DLD1 (cell line): Measurements from ENCODE around the gene STK32A.

Experiments used
- in situ Hi-C: cut with HindIII; loops from 2 replicates; pipeline ENCODE4 v1.10.0; 2017; ENCODE audit warnings: low sequenced_read_pairs

Gene STK32A

GRCh38 chr5:147411359-147412319 is 176.8 kb downstream of the STK32A start:
- in situ Hi-C loops, result no loop called here

- in situ Hi-C loops, result no loop called here
Measured at GRCh38 chr5:147412561-147412960, 177.7 kb downstream of the STK32A start.

GRCh38 chr5:147413266-147413665 is 178.4 kb downstream of the STK32A start:
- in situ Hi-C loops, result no loop called here

GRCh38 chr5:147415651-147416050 is 180.8 kb downstream of the STK32A start:
- in situ Hi-C loops, result no loop called here

GRCh38 chr5:147417135-147417813 is 182.4 kb downstream of the STK32A start:
- in situ Hi-C loops, result no loop called here

GRCh38 chr5:147418613-147419012 is 183.8 kb downstream of the STK32A start:
- in situ Hi-C loops, result no loop called here

- in situ Hi-C loops, result no loop called here
Measured at GRCh38 chr5:147426640-147427327, 192.0 kb downstream of the STK32A start.

GRCh38 chr5:147427521-147428401 is 192.9 kb downstream of the STK32A start:
- in situ Hi-C loops, result no loop called here

- in situ Hi-C loops, result no loop called here
Measured at GRCh38 chr5:147430628-147431027, 195.8 kb downstream of the STK32A start.

GRCh38 chr5:147431586-147431985 is 196.8 kb downstream of the STK32A start:
- in situ Hi-C loops, result no loop called here

- in situ Hi-C loops, result no loop called here
Measured at GRCh38 chr5:147432323-147432722, 197.5 kb downstream of the STK32A start.

GRCh38 chr5:147434049-147434448 is 199.2 kb downstream of the STK32A start:
- in situ Hi-C loops, result no loop called here

- in situ Hi-C loops, result no loop called here
Measured at GRCh38 chr5:147436596-147436995, 201.8 kb downstream of the STK32A start.

GRCh38 chr5:147437161-147437596 is 202.4 kb downstream of the STK32A start:
- in situ Hi-C loops, result no loop called here
